HG03139 (cell line): ENCODE data around the gene MRPS9.

Experiments used
- ATAC-seq: cut with Tn5 transposase; IDR thresholded peaks from one replicate; pipeline ENCODE4 v1.9.1; 2021; ENCODE audit not compliant: unreplicated experiment

The MRPS9 gene

GRCh38 chr2:105037572-105038382 is at the start of gene MRPS9:
TSS of gene MRPS9 (plus strand) at chr2:105038069. CDS start at chr2:105038093, 24 bp downstream.
- peak; percentile 99 for ATAC-seq

GRCh38 chr2:105005181-105005951 is 32.5 kb upstream of the MRPS9 start:
- no peak for ATAC-seq

- ATAC-seq, result no peak
These were observed 30.5 kb upstream of the MRPS9 start for GRCh38 chr2:105007367-105007766.

GRCh38 chr2:105032476-105032875 is 5.4 kb upstream of the MRPS9 start:
- ATAC-seq, result no peak

- ATAC-seq, result no peak
These were observed 3.7 kb upstream of the MRPS9 start for GRCh38 chr2:105034170-105034569.

- ATAC-seq, result no peak
These were observed 653 bp downstream of the MRPS9 start for GRCh38 chr2:105038383-105039061.

- no peak for ATAC-seq
These were observed 1.7 kb downstream of the MRPS9 start for GRCh38 chr2:105039559-105039958.

GRCh38 chr2:105042189-105042588 is 4.3 kb downstream of the MRPS9 start:
- no peak for ATAC-seq

- ATAC-seq, result no peak
These were observed 14.9 kb downstream of the MRPS9 start for GRCh38 chr2:105052773-105053172.

GRCh38 chr2:105055613-105056012 is 17.7 kb downstream of the MRPS9 start:
- no peak for ATAC-seq

- ATAC-seq, result no peak
These were observed 18.4 kb downstream of the MRPS9 start for GRCh38 chr2:105056245-105056644.

GRCh38 chr2:105057005-105057404 is 19.1 kb downstream of the MRPS9 start:
- ATAC-seq, result no peak

GRCh38 chr2:105061560-105061959 is 23.7 kb downstream of the MRPS9 start:
- no peak for ATAC-seq

GRCh38 chr2:105062158-105062557 is 24.3 kb downstream of the MRPS9 start:
- no peak for ATAC-seq

- ATAC-seq, result no peak
These were observed 30.5 kb downstream of the MRPS9 start for GRCh38 chr2:105068387-105068786.

- no peak for ATAC-seq
These were observed 31.0 kb downstream of the MRPS9 start for GRCh38 chr2:105068875-105069274.

GRCh38 chr2:105070010-105070865 is 32.4 kb downstream of the MRPS9 start:
- no peak for ATAC-seq

- no peak for ATAC-seq
These were observed 33.5 kb downstream of the MRPS9 start for GRCh38 chr2:105071379-105071778.

GRCh38 chr2:105072039-105072438 is 34.2 kb downstream of the MRPS9 start:
- ATAC-seq, result peak; percentile 81

GRCh38 chr2:105073591-105073990 is 35.7 kb downstream of the MRPS9 start:
- ATAC-seq, result no peak

GRCh38 chr2:105076121-105076520 is 38.3 kb downstream of the MRPS9 start:
- no peak for ATAC-seq
